Stimulated activated CD4-positive, alpha-beta T cell treated with anti-CD3 and anti-CD28 coated beads, Interleukin-15, amount 100 ng/mL, for 1 hour (primary cell): ENCODE measurements around the gene SKI.

ENCODE experiments used
- DNase-seq, 2 donors: peaks; one replicate each; pipeline ENCODE4 v3.0.0-alpha.2; 2020; ENCODE audit warnings: low read depth in 1 of 2, low spot score in 1 of 2

The SKI gene

DNA sequence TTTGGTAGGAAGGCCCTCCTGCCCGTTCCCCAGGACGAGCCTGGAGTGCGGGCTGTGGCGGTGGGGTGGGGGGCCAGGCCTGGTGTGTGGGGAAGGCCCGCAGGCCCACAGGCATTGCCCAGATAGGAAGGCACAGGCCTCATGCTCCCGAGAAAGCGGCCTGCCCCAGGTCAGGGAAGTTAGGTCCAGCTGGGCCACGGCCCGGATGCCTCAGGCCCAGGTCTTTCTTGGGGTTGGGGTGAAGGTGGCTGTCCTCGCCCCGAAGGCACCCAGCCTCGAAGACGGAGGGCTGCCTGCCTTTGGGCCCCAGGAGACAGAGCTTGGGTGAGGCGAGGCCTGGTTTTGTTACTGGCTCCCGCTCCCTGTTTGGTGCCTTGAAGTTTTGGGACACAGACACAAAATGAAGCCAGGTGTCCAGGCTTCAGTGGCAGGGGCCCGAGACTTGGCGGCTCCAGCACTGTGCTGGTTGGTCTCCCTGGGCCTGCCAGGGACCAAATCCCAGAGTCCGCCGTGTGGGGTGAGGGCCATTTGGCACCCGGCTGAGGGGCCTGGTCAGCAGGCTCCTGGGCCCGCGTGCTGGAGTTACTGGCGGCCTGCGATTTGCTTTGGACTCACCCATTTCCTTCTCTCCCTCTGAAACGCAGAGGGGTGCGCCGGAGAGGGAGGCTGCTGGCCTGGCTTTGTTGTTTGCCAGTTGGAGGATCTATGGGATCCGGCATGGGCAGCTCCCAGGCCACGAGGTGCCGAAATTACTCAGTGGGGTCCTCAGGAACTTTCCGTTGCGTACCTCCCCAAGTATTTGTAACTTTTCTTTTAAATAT is 2.0 kb downstream of the SKI start:
- no peak for DNase-seq

- no peak for DNase-seq
Observed at GRCh38 chr1:2230781-2231531, 2.8 kb downstream of the SKI start.

GRCh38 chr1:2231532-2232254 is 3.6 kb downstream of the SKI start:
- peak; percentile 52 to 72 for DNase-seq

DNA sequence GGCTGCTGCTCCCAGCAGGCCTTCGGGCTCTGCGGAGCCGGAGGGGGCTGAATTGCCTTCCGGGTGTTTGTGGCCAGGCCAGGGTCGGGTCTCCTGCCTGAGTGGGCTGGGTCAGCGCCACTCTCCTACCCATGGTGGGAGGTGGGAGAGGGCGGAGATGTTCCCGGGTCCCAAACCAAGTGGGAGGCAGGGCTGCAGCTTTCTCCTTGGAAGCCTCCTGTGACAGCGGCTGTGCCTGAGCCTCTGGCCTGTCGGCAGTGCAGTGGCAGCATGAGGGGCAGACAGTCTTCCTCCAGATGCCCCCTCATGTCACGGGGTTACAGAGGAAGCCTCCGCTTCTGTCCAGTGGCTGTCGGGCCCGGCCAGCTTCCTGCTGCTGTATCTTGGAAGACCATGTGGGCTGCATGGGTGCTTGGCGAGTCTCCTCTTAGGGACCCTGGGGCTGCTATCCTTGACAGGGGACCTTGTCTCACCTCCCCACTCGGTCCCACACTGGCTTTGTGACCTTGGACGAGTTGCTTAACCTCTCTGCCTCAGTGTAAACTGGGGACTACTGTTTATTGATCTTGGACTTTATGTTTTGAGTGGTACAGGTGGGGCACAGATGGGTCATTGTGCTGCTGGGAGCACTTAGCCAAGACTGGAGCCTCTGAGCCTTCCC is 4.3 kb downstream of the SKI start:
- DNase-seq: no peak

DNA sequence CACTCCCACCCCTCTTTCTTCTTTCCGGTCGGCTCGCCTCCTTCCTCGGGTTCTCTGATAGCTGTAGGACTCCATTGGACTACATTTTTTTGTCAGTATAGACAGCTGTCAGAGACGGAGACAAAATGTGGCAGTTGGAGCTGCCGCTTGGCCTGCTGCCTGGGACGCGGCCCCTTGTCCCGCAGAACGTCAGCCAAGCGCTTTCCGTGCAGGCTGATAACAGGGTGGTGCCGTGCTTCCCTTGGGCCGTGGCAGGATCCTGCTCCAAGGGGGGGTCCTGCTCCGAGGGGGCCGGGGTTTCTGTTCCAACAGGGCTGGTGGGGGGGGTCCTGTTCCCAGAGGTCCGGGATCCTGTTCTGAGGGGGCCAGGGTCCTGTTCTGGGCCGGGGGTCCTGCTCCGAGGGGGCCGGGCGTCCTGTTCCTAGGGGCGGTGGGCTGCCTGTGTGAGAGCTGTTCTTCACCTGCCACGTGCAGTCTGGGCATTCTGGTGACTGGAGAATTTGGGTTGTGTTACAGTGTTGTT is 4.9 kb downstream of the SKI start:
- no peak for DNase-seq

- DNase-seq: no peak
Observed at GRCh38 chr1:2233468-2233867, 5.3 kb downstream of the SKI start.

- peak in 1 of 2 donors; percentile 63 for DNase-seq
Observed at GRCh38 chr1:2233997-2234761, 6.1 kb downstream of the SKI start.

DNA sequence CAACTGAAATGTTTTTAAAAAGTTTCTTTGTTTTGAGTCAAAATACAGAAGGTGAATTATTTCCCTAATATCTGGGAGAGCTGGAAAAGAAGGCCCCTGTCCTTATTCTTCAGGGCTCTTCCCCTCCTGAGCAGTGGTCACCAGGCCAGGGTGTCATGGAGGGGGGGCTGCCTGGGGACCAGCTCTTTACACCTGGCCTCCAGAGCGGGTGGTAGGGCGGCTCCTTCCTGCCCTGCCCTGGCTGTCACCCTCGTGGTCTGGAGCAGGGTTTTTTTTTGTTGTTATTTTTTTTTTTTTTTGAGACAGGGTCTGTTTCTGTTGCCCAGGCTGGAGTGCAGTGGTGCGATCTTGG is 6.6 kb downstream of the SKI start:
- no peak for DNase-seq

DNA sequence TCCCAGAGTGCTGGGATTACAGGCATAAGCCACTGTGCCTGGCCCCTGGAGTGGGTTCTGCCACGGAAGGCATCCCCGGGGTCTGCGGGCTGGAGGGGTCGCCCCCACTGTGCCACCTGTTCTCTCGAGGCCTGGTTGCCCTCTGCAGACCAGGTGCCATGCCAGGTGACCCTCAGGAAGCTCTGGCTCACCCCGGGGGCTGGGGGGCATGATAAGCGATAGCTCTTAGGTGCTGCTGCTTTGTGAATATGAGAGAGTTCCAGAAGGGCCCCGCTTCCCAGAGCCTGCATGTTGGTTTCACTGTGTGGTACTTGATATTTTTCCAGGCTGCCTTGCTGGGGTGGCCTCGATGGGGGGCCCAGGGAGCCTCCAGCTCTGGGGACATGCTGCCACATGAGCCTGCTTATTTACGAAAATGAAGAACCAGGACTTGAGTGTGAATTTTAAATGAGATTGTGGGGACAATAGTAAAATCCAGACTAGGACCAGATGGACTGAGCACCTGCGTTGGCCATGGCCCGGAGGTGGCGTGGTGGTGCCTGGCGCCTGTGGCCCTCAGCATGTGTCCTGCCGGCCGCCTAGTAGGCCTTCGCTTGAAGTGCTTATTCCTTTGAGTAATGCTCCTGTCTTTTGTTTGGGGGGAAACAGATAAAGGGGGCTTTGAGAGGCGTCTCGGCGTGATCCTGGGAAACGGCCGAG is 7.3 kb downstream of the SKI start:
- no peak for DNase-seq

- DNase-seq: no peak
Observed at GRCh38 chr1:2236695-2237677, 8.9 kb downstream of the SKI start.

DNA sequence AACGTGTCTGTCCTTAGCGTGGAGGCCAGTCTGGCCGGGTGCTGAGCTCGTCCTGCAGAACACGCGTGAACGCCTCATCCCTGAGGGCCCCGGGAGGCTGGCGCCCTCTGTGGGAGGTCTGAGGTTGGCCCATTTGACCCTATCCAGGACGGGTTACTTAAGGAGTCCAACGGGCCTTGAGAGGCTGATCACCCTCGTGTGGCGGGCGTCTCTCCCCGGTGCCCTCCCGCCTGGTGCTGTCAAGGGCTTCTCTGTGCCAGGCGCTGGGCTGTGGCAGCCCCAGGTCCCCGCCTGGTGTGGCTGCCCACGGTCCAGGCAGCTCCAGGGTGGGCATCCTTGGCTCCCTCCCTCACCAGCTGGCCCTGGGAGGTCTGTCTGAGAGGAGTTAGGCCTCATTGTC is 9.7 kb downstream of the SKI start:
- no peak for DNase-seq

DNA sequence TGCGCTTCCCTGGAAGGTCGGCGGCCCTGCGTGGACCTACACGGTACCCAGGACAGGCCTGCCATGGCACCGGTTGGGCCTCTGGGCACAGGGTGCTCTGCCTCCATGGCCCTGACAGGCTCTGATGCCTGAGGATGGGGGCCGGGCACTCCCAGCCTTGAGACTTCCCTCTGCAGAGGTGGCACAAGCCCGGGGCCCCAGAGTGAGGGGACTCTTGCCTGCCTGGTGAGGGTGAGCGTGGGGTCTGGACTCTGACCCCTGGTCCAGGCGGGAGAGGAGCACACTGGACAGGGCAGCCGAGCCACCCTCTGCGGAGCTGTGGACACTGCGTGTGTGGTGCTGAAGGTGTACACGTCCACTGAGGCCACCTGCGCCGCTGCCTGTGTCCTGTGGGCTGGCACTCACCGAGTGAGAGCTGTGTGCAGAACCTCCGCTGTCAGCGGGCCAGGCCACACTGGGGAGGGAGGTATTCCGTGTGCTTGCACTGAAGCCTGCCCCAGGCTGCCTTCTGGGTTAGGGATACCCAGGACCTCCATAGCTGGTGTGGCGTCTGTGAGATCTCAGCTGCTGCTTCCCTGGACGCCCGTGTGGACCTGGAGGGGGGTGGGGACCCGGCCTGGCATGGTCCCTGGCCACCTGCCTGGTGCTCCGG is 10.4 kb downstream of the SKI start:
- no peak for DNase-seq

DNA sequence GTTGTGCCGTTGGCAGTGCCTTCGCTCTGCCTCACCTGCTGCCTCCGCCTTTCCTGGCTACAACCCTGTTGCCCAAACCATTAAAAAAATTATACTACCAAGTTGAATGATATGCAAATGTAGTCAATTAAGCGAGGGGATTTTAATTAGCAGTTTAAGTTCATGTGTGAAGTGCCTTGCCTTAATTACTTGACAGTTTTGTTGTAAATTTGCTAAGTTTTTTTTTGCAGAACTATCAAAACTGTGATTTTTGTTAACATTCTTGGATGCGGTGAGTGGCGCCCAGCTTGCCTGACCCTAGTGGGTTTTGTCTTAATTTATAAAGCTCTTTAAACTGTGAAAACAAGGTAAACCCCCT is 10.9 kb downstream of the SKI start:
- no peak for DNase-seq

GRCh38 chr1:2239384-2239985 is 11.4 kb downstream of the SKI start:
- no peak for DNase-seq

DNA sequence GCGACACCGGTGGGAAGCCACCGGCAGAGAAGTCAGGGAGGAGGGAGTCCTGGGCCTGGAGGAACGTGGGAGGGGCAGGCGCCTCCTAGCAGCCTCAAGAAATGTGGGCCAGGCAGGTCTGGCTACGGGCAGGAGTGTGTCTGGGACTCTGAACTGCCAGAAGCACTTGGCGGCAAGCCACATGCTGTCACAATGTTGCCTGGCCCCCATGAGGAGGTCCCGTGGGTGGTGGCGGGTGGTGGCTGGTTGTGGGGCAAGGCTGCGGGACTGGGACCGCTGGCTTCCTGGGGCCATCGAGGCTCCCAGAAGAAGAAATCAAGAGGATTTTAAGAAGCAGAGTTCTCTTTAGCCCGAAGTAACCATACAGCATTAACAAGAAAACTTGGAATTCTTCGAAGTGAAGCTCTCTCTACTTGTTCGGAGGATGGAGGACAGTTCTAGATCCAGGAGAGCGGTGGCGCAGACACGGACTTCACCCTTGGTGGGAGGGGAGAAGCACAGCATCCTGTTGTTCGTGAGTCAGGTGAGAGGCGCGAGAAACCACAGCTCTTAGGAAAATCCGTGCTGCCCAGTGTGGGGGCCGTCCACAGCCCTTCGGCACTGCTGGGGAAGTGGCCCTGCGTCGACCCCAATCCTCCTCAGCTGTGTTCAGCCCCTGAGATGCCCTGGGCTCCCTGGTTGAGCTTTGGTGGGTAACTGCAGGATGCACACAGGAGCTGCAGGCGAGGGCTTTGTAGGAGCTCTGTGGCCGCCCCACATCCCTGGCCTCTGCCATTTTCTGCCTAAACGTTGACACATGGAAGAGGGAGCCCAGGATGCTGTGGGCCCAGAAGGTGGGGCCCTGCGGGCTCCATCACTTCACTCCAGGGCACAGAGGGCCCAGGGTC is 12.4 kb downstream of the SKI start:
- no peak for DNase-seq

DNA sequence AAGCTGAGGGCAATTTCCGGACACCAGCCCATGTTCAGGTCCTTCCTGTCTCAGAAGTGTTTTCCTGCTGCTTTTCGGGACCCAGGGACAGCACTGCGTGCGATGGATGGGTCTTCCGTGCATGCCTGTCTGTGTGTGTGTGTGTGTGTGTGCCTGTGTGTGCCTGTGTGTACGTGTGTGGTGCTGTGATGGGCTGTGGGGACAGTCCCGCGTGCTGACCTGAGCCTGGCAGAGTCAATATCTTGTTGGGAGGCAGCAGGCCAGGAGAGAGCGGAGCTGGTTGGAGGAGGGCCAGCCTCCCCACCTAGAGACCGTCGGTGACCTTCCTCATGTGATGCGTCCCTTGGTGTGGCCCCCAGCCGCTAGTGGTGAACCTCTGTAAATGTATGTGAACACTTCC is 13.7 kb downstream of the SKI start:
- DNase-seq: no peak
